ENCODE measurements around the gene TPX2.

TPX2 gene

GRCh38 chr20:31758521-31758920, 19.4 kb downstream of the TPX2 start:
- TF ChIP-seq, protein P1, sequence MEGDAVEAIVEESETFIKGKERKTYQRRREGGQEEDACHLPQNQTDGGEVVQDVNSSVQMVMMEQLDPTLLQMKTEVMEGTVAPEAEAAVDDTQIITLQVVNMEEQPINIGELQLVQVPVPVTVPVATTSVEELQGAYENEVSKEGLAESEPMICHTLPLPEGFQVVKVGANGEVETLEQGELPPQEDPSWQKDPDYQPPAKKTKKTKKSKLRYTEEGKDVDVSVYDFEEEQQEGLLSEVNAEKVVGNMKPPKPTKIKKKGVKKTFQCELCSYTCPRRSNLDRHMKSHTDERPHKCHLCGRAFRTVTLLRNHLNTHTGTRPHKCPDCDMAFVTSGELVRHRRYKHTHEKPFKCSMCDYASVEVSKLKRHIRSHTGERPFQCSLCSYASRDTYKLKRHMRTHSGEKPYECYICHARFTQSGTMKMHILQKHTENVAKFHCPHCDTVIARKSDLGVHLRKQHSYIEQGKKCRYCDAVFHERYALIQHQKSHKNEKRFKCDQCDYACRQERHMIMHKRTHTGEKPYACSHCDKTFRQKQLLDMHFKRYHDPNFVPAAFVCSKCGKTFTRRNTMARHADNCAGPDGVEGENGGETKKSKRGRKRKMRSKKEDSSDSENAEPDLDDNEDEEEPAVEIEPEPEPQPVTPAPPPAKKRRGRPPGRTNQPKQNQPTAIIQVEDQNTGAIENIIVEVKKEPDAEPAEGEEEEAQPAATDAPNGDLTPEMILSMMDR (conservative IDR thresholded peaks at IDR 0.05; ENCODE audit: low read depth, low read length): no peak

DNA sequence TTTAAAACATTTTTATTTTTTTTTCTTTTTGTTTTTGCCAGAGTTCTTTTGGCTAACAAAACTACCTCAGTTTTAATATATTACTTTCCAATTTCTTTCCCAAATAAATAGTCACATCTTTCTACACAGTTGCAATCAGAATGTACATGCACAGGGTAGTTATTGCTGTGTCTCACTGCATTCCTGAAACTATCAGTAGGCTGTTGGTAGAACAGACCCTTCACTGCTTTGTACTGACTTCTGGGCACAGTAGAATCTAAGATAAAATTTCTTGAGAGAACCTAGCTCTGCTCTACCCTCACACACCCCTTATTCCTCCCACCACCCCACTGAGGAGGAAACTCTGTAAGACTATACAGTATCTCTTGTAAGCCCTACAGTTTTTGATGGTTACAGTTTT, 19.9 kb downstream of the TPX2 start:
- TF ChIP-seq, protein P1 (conservative IDR thresholded peaks at IDR 0.05; ENCODE audit: low read depth, low read length): no peak
- DNase-seq (ENCODE audit: low read depth): peak; percentile 52

More at GRCh38 chr20:31758521-31758920, 19.4 kb downstream of the TPX2 start:
- H3K4me3 ChIP-seq (ENCODE audit: low read depth, low read length): no peak overlapping the region
- DNase-seq (ENCODE audit: low read depth): no peak

GRCh38 chr20:31759836-31760518, 20.9 kb downstream of the TPX2 start:
- TF ChIP-seq, protein P1 (conservative IDR thresholded peaks at IDR 0.05; ENCODE audit: low read depth, low read length): no peak
- H3K4me3 ChIP-seq (ENCODE audit: low read depth, low read length): no peak overlapping the region
- peak; percentile 27 for DNase-seq (ENCODE audit: low read depth)

More for the DNA sequence above, 19.9 kb downstream of the TPX2 start:
- no peak overlapping the region for H3K4me3 ChIP-seq (ENCODE audit: low read depth, low read length)

- H3K4me3 ChIP-seq (ENCODE audit: low read depth, low read length): no peak overlapping the region
- DNase-seq (ENCODE audit: low read depth): peak; percentile 83
Observed at GRCh38 chr20:31760519-31761240, 21.6 kb downstream of the TPX2 start.

DNA sequence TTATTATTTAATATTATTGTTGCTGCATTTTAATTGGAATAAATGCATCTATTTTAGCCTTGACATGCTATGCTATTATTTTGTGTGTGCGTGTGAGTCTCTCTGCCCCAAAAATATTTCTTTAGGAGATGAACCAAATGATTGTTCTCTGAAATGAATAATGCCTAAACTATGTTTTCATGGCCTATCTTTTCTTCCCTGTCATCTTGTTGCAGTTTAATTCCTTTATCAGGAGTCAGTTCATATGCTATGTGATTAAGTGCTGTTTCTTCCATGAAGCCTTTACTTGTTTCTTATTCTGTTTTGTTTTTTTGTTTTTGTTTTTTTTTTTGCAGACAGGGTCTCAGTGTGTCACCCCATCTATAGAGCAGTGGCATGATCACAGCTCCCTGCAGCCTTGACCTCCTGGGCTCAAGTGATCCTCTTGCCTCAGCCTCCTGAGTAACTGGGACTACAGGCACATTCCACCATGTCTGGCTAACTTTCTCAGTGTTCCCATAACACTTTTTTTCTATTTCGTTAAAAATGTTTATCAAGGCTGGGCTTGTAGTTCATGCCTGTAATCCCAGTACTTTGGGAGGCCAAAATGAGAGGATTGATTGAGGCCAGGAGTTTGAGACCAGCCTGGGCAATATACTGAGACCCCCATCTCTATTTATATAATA, 25.7 kb downstream of the TPX2 start:
- no peak overlapping the region for H3K4me3 ChIP-seq (ENCODE audit: low read depth, low read length)
- DNase-seq (ENCODE audit: low read depth): peak; percentile 40
- TF ChIP-seq, protein P1 (conservative IDR thresholded peaks at IDR 0.05; ENCODE audit: low read depth, low read length): no peak

More at GRCh38 chr20:31760519-31761240, 21.6 kb downstream of the TPX2 start:
- TF ChIP-seq, protein P1 (conservative IDR thresholded peaks at IDR 0.05; ENCODE audit: low read depth, low read length): no peak

GRCh38 chr20:31767805-31768204, 28.7 kb downstream of the TPX2 start:
- TF ChIP-seq, protein P1 (conservative IDR thresholded peaks at IDR 0.05; ENCODE audit: low read depth, low read length): no peak
- DNase-seq (ENCODE audit: low read depth): no peak
- no peak overlapping the region for H3K4me3 ChIP-seq (ENCODE audit: low read depth, low read length)

Measured in choroid plexus epithelial cell (primary cell).